ENCODE data around the gene PKN1.

Gene PKN1

DNA sequence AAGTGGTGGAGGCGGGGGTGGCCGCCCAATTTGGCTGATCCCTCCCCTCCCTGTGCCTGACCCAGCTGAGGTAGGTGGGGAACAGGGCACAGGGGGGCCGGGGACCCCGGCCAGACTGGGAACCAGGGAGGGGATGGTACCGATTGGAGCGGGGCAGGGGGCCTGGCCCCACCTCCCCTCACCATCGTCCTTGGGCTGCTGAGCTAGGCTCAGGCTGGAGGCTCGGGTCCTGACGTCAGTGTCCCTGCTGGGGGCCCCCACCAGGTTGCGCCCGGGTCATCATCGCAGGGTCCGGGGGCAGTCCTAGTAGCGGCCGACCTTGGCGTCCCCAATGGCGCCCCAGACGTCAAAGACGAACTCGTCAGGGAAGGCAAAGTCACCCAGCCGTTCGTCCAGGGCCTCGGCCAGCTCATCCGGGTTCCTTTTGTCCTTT lies 45.0 kb downstream of the PKN1 start:
- H3K79me2 ChIP-seq (ENCODE audit: control insufficient read depth, insufficient read depth, low read length, unreplicated experiment), result no peaks in the 10 kb centered on the region
- peaks cover 16% of the 10 kb centered on the region for H3K4me1 ChIP-seq (ENCODE audit: control insufficient read depth, insufficient read depth, low read length, unreplicated experiment)
- H3K27ac ChIP-seq (ENCODE audit: low read depth, low read length), result no peak overlapping the region
- 0 out of 2 replicates have a peak, but pooled peaks cover 2% of the 10 kb centered on the region for H3K36me3 ChIP-seq (ENCODE audit: insufficient read depth, low read length)
- H2AFZ ChIP-seq (ENCODE audit: low read length, unreplicated experiment), result no peak overlapping the region
- H3K27me3 ChIP-seq (ENCODE audit: insufficient read depth, low read length), result no peaks in the 10 kb centered on the region
- no peak overlapping the region for H3K4me3 ChIP-seq (ENCODE audit: low read depth, low read length)

DNA sequence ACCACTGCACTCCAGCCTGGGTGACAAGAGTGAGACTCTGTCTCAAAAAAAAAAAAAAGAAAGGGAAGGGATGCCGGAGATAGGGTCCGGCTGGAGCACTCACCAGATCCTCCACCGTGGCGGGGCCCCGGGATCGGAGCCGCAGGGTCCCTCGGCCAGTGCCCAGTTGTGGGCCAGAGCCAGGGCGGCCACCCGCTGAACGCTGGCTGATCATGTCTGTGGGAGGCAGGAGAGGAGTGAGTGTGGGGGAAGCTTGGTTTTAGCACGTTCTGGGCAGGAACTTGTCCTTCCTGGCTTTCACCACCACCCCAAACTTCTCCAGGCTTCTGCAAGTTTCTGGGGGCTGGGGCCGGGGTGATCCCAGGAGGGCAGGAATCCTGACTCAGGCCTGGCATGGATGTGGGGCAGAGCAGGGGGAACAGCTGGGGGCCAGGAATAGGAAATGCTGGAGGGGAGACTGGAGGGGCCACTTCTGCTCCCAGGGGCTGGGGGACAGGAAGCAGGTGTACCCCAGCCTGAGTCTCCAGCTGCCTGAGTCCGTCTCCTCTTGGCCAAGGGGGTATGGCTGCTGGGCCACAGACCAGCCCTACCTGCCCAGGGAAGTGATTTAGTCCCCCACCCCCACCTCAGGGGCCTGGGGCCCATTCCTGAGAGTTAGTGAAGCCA lies 46.3 kb downstream of the PKN1 start:
- Histone ChIP-seq H3K79me2 (ENCODE audit: control insufficient read depth, insufficient read depth, low read length, unreplicated experiment) (no peaks in the 10 kb centered on the region), H3K27me3 (ENCODE audit: insufficient read depth, low read length) (no peaks in the 10 kb centered on the region), H3K27ac (ENCODE audit: low read depth, low read length) (no peak overlapping the region), H3K4me3 (ENCODE audit: low read depth, low read length) (no peak overlapping the region), H3K4me1 (ENCODE audit: control insufficient read depth, insufficient read depth, low read length, unreplicated experiment) (peaks cover 16% of the 10 kb centered on the region), H2AFZ (ENCODE audit: low read length, unreplicated experiment) (no peak overlapping the region), H3K36me3 (ENCODE audit: insufficient read depth, low read length) (0 out of 2 replicates have a peak, but pooled peaks cover 2% of the 10 kb centered on the region)

DNA sequence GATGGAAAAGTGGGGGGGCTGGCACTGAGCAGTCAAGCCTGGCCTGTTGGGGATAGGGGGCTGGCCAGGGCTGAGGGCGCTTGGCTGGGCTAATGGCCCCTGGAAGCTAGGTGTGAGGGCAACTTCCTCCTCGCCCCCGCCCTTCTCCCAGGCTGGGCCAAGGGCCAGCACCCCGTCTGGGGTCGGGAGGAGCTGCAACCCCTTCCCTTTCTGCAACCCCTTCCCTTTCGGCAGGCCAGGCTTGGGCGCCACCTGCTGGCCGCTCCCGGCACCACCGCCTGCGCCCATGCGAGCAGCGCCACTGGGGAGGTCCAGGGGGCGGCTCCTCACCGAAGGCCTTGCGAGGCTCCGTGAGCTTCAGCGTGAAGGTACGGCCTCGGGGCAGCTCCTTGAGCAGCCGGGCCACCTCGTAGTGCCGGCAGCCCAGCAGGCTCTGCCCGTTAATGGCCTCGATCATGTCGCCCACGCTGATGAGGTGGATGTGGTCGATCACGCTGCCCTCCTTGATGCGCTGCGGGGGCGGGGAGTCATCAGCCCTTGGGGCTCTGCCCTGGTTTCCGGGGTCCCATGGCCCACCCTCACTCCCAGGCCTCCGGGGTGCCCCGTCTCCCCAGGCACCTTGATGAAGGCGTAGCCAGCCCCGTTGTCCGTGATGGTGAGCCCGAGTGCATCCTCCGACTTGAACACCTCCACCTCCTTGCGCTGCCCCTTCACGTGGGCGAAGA lies 47.0 kb downstream of the PKN1 start:
- Histone ChIP-seq H3K27me3 (ENCODE audit: insufficient read depth, low read length) (no peaks in the 10 kb centered on the region), H3K27ac (ENCODE audit: low read depth, low read length) (no peak overlapping the region), H3K36me3 (ENCODE audit: insufficient read depth, low read length) (0 out of 2 replicates have a peak, but pooled peaks cover 2% of the 10 kb centered on the region), H2AFZ (ENCODE audit: low read length, unreplicated experiment) (no peak overlapping the region), H3K79me2 (ENCODE audit: control insufficient read depth, insufficient read depth, low read length, unreplicated experiment) (no peaks in the 10 kb centered on the region), H3K4me3 (ENCODE audit: low read depth, low read length) (no peak overlapping the region), H3K4me1 (ENCODE audit: control insufficient read depth, insufficient read depth, low read length, unreplicated experiment) (peaks cover 16% of the 10 kb centered on the region)

DNA sequence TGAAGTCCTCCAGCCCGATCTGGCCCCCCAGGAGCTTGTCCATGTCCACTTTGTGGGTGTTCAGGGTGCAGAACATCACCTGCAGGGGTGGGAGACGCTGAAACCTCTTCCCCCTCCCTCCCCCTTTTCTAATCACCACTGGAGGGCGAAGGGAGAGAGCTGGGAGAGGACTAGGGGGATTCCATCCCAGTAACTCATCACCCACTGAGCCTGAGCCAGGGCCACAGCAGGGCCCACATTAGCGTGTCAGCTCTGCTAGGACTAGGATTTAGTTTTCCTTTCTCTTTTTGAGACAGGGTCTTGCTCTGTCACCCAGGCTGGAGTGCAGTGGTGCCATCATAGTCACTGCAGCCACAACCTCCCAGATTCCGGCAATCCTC lies 47.6 kb downstream of the PKN1 start:
- H3K4me3 ChIP-seq (ENCODE audit: low read depth, low read length), result no peak overlapping the region
- H3K79me2 ChIP-seq (ENCODE audit: control insufficient read depth, insufficient read depth, low read length, unreplicated experiment), result no peaks in the 10 kb centered on the region
- H3K4me1 ChIP-seq (ENCODE audit: control insufficient read depth, insufficient read depth, low read length, unreplicated experiment), result peaks cover 12% of the 10 kb centered on the region
- H3K27ac ChIP-seq (ENCODE audit: low read depth, low read length), result no peak overlapping the region
- H2AFZ ChIP-seq (ENCODE audit: low read length, unreplicated experiment), result no peak overlapping the region
- H3K36me3 ChIP-seq (ENCODE audit: insufficient read depth, low read length), result 0 out of 2 replicates have a peak, but pooled peaks cover 2% of the 10 kb centered on the region
- H3K27me3 ChIP-seq (ENCODE audit: insufficient read depth, low read length), result no peaks in the 10 kb centered on the region

DNA sequence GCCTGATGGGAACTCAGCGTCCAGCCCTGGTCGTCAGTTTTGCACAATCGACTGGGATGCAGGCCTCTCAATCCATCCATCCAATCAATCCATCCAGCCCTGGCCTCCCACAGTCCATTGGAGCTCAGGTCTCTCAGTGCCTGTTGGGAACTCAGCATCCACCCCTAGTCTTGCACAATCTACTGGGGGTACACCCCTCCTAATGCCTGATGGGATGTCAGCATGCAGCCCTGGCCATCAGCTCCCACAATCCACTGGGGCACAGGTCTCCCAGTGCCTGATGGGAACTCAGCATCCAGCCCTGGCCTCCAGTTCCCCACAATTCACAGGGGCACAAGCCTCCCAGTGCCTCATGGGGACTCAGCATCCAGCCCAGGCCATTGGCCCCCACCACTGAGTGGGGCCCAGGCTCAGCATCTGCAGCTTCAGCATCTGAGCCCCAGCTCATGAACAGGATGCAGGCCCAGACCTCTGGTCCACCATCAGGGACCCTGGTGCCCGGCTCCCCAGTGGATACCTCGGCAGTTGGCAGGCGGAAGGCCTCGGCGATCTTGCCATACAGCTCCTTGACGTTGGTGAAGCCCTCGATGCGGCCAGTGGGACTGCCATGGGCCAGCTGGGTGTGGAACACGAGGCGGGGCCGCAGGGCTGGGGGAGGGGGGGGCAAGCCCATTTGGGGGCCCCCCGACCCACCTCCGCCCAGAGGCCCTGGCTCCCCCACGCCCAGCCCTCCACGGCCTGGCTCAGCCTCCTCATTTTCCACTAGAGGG lies 49.3 kb downstream of the PKN1 start:
- Histone ChIP-seq H2AFZ (ENCODE audit: low read length, unreplicated experiment) (no peak overlapping the region), H3K27me3 (ENCODE audit: insufficient read depth, low read length) (no peaks in the 10 kb centered on the region), H3K36me3 (ENCODE audit: insufficient read depth, low read length) (0 out of 2 replicates have a peak, but pooled peaks cover 2% of the 10 kb centered on the region), H3K79me2 (ENCODE audit: control insufficient read depth, insufficient read depth, low read length, unreplicated experiment) (peaks cover 4% of the 10 kb centered on the region), H3K4me3 (ENCODE audit: low read depth, low read length) (no peak overlapping the region), H3K4me1 (ENCODE audit: control insufficient read depth, insufficient read depth, low read length, unreplicated experiment) (no peaks in the 10 kb centered on the region), H3K27ac (ENCODE audit: low read depth, low read length) (no peak overlapping the region)

DNA sequence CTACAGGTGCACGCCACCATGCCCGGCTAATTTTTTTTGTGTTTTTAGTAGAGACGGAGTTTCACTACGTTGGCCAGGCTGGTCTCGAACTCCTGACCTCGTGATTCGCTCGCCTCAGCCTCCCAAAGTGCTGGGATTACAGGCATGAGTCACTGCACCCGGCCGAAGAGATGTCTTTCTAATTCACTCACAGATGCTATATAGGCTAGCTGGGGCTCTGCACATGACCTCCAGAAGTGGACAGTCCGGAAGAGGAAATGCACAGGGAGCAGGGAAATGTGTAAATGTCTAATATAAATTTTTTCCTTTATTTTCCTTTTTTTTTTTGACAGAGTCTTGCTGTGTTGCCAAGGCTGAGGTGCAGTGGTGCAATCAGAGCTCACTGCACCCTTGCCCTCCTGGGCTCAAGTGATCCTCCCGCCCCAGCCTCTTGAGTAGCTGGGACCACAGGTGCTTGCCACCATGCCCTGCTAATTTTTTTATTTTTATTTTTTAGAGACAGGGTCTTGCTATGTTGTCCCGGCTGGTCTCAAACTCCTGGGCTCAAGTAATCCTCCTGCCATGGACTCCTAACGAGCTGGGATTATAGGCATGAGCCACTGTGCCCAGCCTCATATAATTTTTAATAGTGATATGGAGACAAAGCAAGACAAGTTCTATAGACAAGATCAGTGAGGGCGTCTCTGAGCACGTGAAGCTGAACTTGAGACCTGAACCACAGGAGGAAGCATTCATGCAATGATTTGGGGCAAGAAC lies 54.4 kb downstream of the PKN1 start:
- H3K79me2 ChIP-seq (ENCODE audit: control insufficient read depth, insufficient read depth, low read length, unreplicated experiment), result peaks cover 8% of the 10 kb centered on the region
- H3K36me3 ChIP-seq (ENCODE audit: insufficient read depth, low read length), result no peaks in the 10 kb centered on the region
- H2AFZ ChIP-seq (ENCODE audit: low read length, unreplicated experiment), result no peak overlapping the region

DNA sequence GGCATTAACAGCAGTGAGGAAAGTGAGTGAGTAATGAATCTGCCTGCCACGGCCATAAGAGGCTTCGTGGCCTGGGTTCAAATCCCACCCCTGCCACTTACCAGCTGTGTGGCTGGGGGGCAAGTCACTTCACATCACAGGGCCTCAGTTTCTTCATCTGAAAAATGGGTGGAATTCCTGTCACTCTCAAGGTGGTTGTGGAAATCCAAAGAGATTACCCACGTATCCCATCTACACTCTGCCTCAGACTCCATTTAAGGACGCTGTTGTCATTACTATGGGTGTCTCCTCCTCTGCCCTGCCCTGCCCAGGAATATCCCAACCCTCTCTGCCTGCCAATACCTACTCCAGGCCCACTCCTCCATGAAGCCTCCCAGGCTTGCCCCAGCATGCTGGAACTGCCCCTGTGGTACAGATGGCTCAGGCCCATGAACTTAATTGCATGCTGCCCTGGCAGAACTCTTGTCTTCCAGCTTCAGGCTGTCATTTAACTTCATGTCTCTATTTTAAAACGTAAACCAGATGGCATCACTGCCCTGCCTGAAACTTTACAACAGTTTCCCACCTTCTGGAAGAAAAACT lies 59.7 kb downstream of the PKN1 start:
- Histone ChIP-seq H3K27ac (ENCODE audit: low read depth, low read length) (no peak overlapping the region), H3K27me3 (ENCODE audit: insufficient read depth, low read length) (no peaks in the 10 kb centered on the region), H3K79me2 (ENCODE audit: control insufficient read depth, insufficient read depth, low read length, unreplicated experiment) (peaks cover 30% of the 10 kb centered on the region), H2AFZ (ENCODE audit: low read length, unreplicated experiment) (no peak overlapping the region), H3K4me1 (ENCODE audit: control insufficient read depth, insufficient read depth, low read length, unreplicated experiment) (peaks cover 19% of the 10 kb centered on the region), H3K4me3 (ENCODE audit: low read depth, low read length) (no peak overlapping the region), H3K36me3 (ENCODE audit: insufficient read depth, low read length) (no peaks in the 10 kb centered on the region)

More for the DNA sequence above, 54.4 kb downstream of the PKN1 start:
- H3K4me1 ChIP-seq (ENCODE audit: control insufficient read depth, insufficient read depth, low read length, unreplicated experiment), result no peaks in the 10 kb centered on the region
- H3K4me3 ChIP-seq (ENCODE audit: low read depth, low read length), result no peak overlapping the region
- no peaks in the 10 kb centered on the region for H3K27me3 ChIP-seq (ENCODE audit: insufficient read depth, low read length)
- no peak overlapping the region for H3K27ac ChIP-seq (ENCODE audit: low read depth, low read length)

DNA sequence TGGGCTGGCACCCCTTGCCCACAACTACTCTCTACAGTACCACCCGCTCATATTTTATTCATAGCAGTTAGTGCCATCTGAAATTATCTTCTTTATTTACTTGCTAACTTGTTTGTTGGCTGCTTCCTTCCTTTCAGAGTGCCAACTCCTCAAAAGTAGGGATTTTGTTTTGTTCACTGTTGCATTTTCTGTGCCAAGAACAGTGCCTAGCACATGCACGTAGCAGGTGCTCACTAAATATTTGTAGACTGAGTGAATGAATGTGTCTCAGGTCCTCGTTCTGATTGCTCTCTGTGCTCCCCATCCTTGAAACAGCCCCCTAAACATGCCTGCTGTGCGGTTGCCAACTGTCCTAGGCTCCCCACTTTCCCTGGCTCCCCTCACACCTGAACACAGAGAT lies 61.3 kb downstream of the PKN1 start:
- no peaks in the 10 kb centered on the region for H3K27me3 ChIP-seq (ENCODE audit: insufficient read depth, low read length)
- H3K36me3 ChIP-seq (ENCODE audit: insufficient read depth, low read length), result no peaks in the 10 kb centered on the region
- no peak overlapping the region for H3K27ac ChIP-seq (ENCODE audit: low read depth, low read length)
- peaks cover 30% of the 10 kb centered on the region for H3K79me2 ChIP-seq (ENCODE audit: control insufficient read depth, insufficient read depth, low read length, unreplicated experiment)
- peaks cover 19% of the 10 kb centered on the region for H3K4me1 ChIP-seq (ENCODE audit: control insufficient read depth, insufficient read depth, low read length, unreplicated experiment)
- peak overlapping the region; percentile 95 for H3K4me3 ChIP-seq (ENCODE audit: low read depth, low read length)
- H2AFZ ChIP-seq (ENCODE audit: low read length, unreplicated experiment), result no peak overlapping the region

DNA sequence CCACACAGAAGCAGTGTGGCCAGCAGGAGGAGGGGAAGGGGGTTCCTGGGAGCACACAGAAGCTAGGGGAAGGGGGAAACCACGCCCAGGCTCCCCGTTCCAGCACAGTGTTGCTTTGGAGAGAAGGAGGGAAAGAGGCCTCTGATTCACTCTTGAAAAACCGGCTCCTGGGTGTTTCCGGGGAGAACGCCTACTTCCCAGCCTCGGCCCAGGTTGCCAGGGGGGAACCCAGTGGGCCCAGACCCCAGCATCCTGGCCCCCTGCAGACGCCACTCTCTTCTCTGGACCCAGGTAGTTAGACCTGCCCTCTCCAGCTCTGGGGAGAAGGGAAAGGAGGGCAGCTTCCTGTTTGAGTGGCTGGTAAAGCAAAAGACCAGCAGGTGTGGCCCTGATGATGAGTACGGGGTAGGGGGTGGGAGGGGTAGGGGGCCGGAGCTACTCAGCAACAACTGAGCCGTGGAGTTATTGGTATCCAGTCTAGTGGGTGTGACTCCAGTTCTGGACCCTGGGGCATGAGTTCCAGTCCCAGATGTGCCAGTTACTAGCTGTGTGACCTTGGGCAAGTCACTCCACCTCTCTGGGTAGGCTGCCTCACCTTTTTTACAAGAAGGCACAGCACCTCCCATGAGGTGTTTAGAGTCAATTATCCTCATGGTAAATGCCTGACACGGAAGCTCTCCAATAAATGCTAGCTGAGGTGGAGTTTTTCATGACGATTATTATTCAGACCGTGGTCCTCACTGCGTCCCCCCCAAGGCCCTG lies 62.0 kb downstream of the PKN1 start:
- H3K27ac ChIP-seq (ENCODE audit: low read depth, low read length), result no peak overlapping the region
- no peaks in the 10 kb centered on the region for H3K36me3 ChIP-seq (ENCODE audit: insufficient read depth, low read length)
- H3K4me3 ChIP-seq (ENCODE audit: low read depth, low read length), result peak overlapping the region; percentile 95
- no peaks in the 10 kb centered on the region for H3K27me3 ChIP-seq (ENCODE audit: insufficient read depth, low read length)
- H3K4me1 ChIP-seq (ENCODE audit: control insufficient read depth, insufficient read depth, low read length, unreplicated experiment), result peaks cover 19% of the 10 kb centered on the region
- no peak overlapping the region for H2AFZ ChIP-seq (ENCODE audit: low read length, unreplicated experiment)
- H3K79me2 ChIP-seq (ENCODE audit: control insufficient read depth, insufficient read depth, low read length, unreplicated experiment), result peaks cover 30% of the 10 kb centered on the region

All from ACC112 (cell line).